T-helper 17 cell (primary cell): ENCODE data around the gene HTR4. TPM values are rescaled to one million over a fixed set of nuclear protein-coding genes. Genes with fewer than 3 reads are reported as not detected.

Experiments used
- ATAC-seq: fragments of 150-1000 bp; cut with Tn5 transposase; 2 replicates; pipeline ENCODE4 v1.10.0; 2021; ENCODE audit warnings: mild to moderate bottlenecking, moderate library complexity
- DNase-seq, 3 donors: peaks; one replicate each; pipeline versions ENCODE4 v3.0.0 to v3.0.0-alpha.2; 2020 to 2021
- H3K9me3 ChIP-seq: one replicate; pipeline ENCODE4 v1.7.0; 2013; ENCODE audit warnings: low read length, mild to moderate bottlenecking; ENCODE audit not compliant: control insufficient read depth, poor library complexity, severe bottlenecking
- H3K27ac Mint-ChIP-seq: one replicate; pipeline ENCODE4 v1.8.0; 2022; ENCODE audit warnings: mild to moderate bottlenecking, moderate library complexity, mixed read lengths
- H3K27me3 Mint-ChIP-seq: one replicate; pipeline ENCODE4 v1.8.0; 2022; ENCODE audit warnings: mixed read lengths
- H3K36me3 Mint-ChIP-seq: one replicate; pipeline ENCODE4 v1.8.0; 2022; ENCODE audit warnings: low read depth, mixed read lengths
- H3K4me1 Mint-ChIP-seq: one replicate; pipeline ENCODE4 v1.8.0; 2022; ENCODE audit warnings: mild to moderate bottlenecking, mixed read lengths
- H3K4me3 Mint-ChIP-seq: one replicate; pipeline ENCODE4 v1.8.0; 2022; ENCODE audit warnings: mild to moderate bottlenecking, moderate library complexity, mixed read lengths
- total RNA-seq, 4 donors: library from RNA in 2 of 4; stranded (reverse) in 2 of 4; gene quantifications; one replicate each; pipeline ENCODE4 v1.2.3 and lab custom pipeline; 2022 to 2026

The HTR4 gene
- total RNA-seq, 2 donors from 2014 or later: not detected

DNA sequence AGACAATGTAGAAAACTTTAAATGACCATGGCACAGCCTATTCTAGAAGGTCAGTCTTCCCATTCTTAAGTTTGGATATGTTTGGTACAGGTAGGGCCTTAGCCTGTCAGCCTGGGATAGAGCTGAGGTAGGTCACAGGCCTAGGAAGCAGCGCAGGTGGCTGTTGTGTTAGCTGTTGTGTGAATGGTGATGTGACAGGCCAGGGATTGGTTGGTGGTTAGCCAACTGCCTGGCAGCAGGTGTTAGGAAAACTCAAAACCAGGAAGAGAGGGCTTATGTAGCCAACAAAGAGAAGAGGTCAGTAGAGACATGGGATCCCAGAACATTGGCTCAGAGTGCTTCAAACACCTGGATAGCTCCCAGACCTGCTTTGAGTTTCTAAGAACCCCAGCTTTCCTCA is 186.4 kb downstream of the HTR4 start:
- ATAC-seq (no peak), DNase-seq (no peak)
- Mint-ChIP-seq H3K27me3 (peaks cover 8% of the 10 kb centered on the region), H3K27ac (no peak overlapping the region), H3K36me3 (no peaks in the 10 kb centered on the region), H3K4me1 (no peaks in the 10 kb centered on the region), H3K4me3 (no peak overlapping the region)
- H3K9me3 ChIP-seq: no peaks in the 10 kb centered on the region

- Mint-ChIP-seq H3K36me3 (no peaks in the 10 kb centered on the region), H3K4me1 (no peaks in the 10 kb centered on the region), H3K27ac (no peak overlapping the region), H3K4me3 (no peak overlapping the region), H3K27me3 (peaks cover 18% of the 10 kb centered on the region)
- ATAC-seq (no peak), DNase-seq (no peak)
- H3K9me3 ChIP-seq: no peaks in the 10 kb centered on the region
These were observed 188.1 kb downstream of the HTR4 start for GRCh38 chr5:148466236-148466580.

DNA sequence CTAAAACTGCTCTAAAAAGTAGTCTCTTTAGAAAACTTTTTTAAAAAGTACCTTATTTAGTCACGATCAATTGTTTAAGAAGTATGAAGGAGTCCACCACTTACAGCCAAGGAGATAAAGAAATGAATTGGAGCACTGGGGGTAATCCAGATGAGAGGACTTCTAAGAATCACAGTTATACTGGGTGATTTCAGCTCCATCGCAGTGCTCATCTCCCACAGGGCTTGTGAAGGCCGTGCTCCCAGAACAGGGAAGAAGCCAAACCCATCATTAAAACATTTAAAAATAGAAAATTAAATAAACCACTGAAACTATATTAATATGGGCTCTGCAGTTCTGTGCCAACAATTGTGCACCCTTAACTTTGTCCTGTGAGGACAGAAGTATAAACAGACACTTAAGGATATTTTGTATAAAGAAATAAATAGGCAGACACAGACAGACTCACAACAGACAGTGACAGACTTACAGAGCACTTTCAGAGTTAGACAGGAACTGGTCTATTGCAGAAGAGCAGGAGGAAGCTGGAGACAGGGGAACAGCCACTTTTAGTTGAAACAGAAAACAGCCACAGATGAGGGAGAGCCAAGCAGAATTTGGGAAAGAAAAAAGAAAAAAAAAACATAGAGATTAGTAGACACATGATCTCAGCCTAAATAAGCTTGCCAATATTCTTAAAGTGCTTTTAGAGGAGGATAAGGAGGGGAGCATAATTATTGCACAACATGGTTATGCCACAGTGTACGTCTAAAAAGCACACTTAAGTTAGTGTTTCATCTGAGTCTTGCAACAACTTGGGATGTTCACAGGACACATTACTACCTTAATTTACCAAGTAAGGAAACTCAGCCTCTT is 188.7 kb downstream of the HTR4 start:
- DNase-seq (no peak), ATAC-seq (no peak)
- Mint-ChIP-seq H3K4me3 (peak overlapping the region; percentile 19), H3K36me3 (no peaks in the 10 kb centered on the region), H3K4me1 (no peaks in the 10 kb centered on the region), H3K27ac (no peak overlapping the region), H3K27me3 (peaks cover 21% of the 10 kb centered on the region)
- H3K9me3 ChIP-seq: no peaks in the 10 kb centered on the region

DNA sequence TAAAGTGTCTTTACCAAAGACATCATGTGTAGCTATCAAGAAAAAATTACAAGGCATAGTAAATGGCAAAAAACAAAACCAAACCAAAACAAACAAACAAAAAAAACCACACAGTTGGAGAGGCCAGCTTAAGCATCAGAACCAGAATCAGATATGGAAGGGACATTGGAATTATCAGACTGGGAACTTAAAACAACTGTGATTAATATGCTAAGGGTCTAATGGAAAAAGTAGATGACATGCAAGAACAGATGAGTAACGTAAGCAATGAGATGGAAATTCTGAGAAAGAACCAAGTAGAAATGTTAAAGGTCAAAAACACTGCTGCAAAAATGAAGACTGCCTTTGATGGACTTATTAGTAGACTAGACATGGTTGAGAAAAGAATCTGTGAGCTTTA is 194.7 kb downstream of the HTR4 start:
- ATAC-seq (no peak), DNase-seq (no peak)
- H3K9me3 ChIP-seq: no peaks in the 10 kb centered on the region
- peaks cover 2% of the 10 kb centered on the region for H3K4me1 Mint-ChIP-seq
- H3K27me3 Mint-ChIP-seq: peaks cover 53% of the 10 kb centered on the region
- H3K4me3 Mint-ChIP-seq: no peak overlapping the region
- no peak overlapping the region for H3K27ac Mint-ChIP-seq
- peaks cover 9% of the 10 kb centered on the region for H3K36me3 Mint-ChIP-seq

DNA sequence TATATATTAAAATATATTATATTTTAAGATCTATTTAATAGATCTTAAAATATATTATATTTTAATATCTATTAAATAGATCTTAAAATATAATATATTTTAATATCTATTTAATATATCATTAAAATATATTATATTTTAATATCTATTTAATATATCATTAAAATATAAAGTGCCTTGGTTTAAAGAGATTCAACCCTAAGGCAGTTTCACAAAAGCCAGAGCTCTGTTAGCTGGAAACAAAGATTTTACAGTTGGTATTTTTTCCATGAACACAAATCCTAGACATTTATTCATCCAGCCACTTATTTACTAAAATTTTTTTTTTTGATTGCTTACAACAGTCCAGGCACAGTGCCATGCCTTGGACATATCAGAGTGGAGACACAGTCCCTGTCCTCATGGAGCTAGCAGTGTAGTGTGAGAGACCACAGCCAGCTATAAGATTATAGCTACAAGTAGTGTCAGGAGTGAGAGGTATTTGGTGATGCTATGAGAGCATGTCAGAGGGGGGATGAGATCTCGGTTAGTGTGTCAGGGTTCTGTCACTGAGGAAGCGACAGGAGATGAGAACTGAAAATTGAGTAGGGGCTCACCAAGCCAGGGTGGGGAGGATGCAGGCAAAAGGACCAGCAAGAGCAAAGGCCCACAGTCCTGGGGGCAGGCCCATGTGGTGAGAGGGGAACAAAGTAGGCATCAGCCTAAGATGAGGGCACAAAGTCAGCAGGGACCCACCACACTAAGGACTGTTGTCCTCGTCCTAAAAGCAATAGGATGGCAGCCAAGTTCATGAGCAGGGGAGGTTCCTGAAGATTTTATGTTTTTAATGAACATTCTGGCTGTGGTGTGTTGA is 196.1 kb downstream of the HTR4 start:
- ATAC-seq: no peak
- Mint-ChIP-seq H3K4me3 (no peak overlapping the region), H3K27ac (no peak overlapping the region), H3K27me3 (peaks cover 63% of the 10 kb centered on the region), H3K36me3 (peaks cover 9% of the 10 kb centered on the region), H3K4me1 (peaks cover 2% of the 10 kb centered on the region)
- DNase-seq: no peak
- no peaks in the 10 kb centered on the region for H3K9me3 ChIP-seq

DNA sequence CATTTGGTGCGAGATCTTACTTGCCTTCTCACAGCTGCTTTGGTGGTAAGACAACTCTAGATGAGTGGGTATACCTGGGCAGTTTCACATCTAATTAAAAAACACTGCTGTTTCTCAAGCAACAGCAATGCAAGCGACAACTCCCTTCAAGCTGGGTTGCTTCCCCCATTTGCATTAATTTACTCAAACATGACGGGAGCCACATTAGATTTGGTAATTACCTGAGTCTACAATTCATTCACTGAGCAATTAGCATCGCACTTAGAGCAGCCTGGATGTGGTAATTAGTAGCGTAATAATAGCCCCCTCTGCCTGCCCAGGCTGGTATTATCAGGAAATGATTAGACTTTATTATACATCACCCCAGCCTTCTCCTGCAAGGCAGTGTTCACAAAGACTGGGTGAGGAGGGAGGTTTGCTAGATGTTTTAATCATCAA is 197.1 kb downstream of the HTR4 start:
- no peak overlapping the region for H3K4me3 Mint-ChIP-seq
- H3K36me3 Mint-ChIP-seq: peaks cover 9% of the 10 kb centered on the region
- ATAC-seq (peak; percentile 75), DNase-seq (no peak)
- H3K27me3 Mint-ChIP-seq: peaks cover 65% of the 10 kb centered on the region
- H3K9me3 ChIP-seq: no peaks in the 10 kb centered on the region
- peaks cover 2% of the 10 kb centered on the region for H3K4me1 Mint-ChIP-seq
- H3K27ac Mint-ChIP-seq: no peak overlapping the region

DNA sequence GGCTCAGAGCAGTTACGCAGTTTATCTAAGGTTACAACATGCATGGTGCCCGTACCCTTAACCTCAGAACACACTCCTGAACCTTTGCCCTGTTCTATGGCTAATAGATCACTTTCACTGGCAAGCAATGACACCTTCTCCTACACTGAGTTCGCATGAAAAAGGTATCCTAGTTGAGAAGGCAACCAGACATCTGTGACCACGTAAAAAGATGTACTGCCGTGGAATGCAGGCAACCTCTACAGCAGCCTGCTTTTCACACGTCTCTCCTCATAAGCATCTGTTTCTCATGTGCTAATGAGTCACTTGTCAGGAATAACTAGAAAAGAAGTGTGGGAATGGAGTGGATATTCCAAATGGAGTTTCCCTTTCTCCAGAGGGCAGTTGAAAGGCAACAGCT is 199.1 kb downstream of the HTR4 start:
- H3K27me3 Mint-ChIP-seq: peaks cover 53% of the 10 kb centered on the region
- no peak for DNase-seq
- peaks cover 8% of the 10 kb centered on the region for H3K36me3 Mint-ChIP-seq
- no peak overlapping the region for H3K27ac Mint-ChIP-seq
- ATAC-seq: no peak
- H3K4me1 Mint-ChIP-seq: peaks cover 2% of the 10 kb centered on the region
- H3K4me3 Mint-ChIP-seq: no peak overlapping the region
- H3K9me3 ChIP-seq: no peaks in the 10 kb centered on the region

GRCh38 chr5:148454576-148454975 is 199.8 kb downstream of the HTR4 start:
- DNase-seq (no peak), ATAC-seq (no peak)
- Mint-ChIP-seq H3K27ac (no peak overlapping the region), H3K36me3 (peaks cover 3% of the 10 kb centered on the region), H3K4me3 (no peak overlapping the region), H3K27me3 (peaks cover 47% of the 10 kb centered on the region), H3K4me1 (peaks cover 2% of the 10 kb centered on the region)
- no peaks in the 10 kb centered on the region for H3K9me3 ChIP-seq

DNA sequence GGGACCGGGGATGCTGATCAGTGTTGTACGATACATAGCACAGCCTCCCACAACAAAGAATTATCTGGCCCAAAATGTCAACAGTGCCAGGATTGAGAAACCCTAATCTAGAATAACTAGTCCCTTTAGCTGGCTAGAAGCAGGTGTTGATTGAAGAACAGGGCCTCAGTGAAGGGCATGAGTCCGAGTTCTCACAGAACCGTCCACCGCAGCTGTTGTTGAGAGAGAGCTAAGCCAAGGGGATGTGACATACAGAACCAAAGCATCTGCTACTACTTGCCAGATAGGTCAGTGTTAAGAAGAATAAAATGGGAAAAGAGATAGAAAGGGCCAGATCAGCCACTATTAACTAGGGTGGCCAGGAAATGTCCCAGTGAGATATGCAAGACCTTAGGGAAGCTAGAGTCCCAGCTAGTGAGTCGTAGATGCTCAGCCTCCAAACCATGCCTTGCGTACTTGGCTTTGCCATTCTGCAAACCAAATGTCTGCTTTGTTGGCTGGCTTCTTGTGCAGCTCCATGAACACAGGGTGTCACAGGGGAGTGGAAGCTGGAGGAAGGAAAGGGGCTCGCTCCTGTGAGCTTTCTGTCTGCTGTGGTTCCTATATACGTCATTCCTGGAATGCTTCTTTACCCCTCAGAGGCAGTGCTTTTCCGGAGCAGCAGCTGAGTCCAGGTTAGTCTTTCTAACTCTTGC is 201.7 kb downstream of the HTR4 start:
- no peaks in the 10 kb centered on the region for H3K4me1 Mint-ChIP-seq
- no peak for ATAC-seq
- H3K9me3 ChIP-seq: no peaks in the 10 kb centered on the region
- no peak for DNase-seq
- no peak overlapping the region for H3K4me3 Mint-ChIP-seq
- peaks cover 31% of the 10 kb centered on the region for H3K27me3 Mint-ChIP-seq
- no peak overlapping the region for H3K27ac Mint-ChIP-seq
- no peaks in the 10 kb centered on the region for H3K36me3 Mint-ChIP-seq

GRCh38 chr5:148446611-148447010 is 207.7 kb downstream of the HTR4 start:
- DNase-seq: no peak
- no peaks in the 10 kb centered on the region for H3K36me3 Mint-ChIP-seq
- H3K27ac Mint-ChIP-seq: no peak overlapping the region
- H3K4me3 Mint-ChIP-seq: no peak overlapping the region
- no peak for ATAC-seq
- no peaks in the 10 kb centered on the region for H3K9me3 ChIP-seq
- H3K4me1 Mint-ChIP-seq: peaks cover 4% of the 10 kb centered on the region
- no peaks in the 10 kb centered on the region for H3K27me3 Mint-ChIP-seq

GRCh38 chr5:148445578-148445977 is 208.7 kb downstream of the HTR4 start:
- Mint-ChIP-seq H3K4me1 (peaks cover 4% of the 10 kb centered on the region), H3K27me3 (no peaks in the 10 kb centered on the region), H3K36me3 (no peaks in the 10 kb centered on the region), H3K27ac (no peak overlapping the region), H3K4me3 (no peak overlapping the region)
- DNase-seq: no peak
- no peaks in the 10 kb centered on the region for H3K9me3 ChIP-seq
- ATAC-seq: no peak

DNA sequence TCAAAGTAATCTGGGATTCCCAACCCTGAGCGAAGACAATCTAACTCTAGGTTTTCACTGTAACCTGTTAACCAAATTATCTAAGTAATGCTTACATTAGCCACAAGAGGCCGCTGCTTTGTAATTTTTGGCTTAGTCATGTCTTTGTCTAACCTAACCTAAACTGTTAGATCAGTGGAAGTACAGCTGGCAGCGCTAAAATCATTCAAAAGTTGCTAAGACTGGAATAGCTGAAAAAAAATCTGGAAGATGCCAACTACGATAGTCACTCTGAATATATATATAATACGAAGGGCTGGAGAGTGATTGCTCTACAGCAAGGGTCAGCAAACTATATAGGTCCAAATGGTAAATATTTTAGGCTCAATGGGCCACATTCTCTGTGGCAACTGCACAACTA is 210.3 kb downstream of the HTR4 start:
- Mint-ChIP-seq H3K4me3 (no peak overlapping the region), H3K27ac (peak overlapping the region; percentile 27), H3K27me3 (no peaks in the 10 kb centered on the region), H3K4me1 (peaks cover 4% of the 10 kb centered on the region), H3K36me3 (no peaks in the 10 kb centered on the region)
- no peaks in the 10 kb centered on the region for H3K9me3 ChIP-seq
- ATAC-seq (peak; percentile 72), DNase-seq (peak in 1 of 3 donors; percentile 35)

- H3K27ac Mint-ChIP-seq: peak overlapping the region; percentile 27
- H3K36me3 Mint-ChIP-seq: no peaks in the 10 kb centered on the region
- H3K9me3 ChIP-seq: no peaks in the 10 kb centered on the region
- H3K4me1 Mint-ChIP-seq: peaks cover 4% of the 10 kb centered on the region
- H3K4me3 Mint-ChIP-seq: no peak overlapping the region
- H3K27me3 Mint-ChIP-seq: no peaks in the 10 kb centered on the region
- no peak for DNase-seq
- no peak for ATAC-seq
These were observed 211.1 kb downstream of the HTR4 start for GRCh38 chr5:148443241-148443640.
